GM18517 (cell line): ENCODE data around the gene PRMT3.
"Not testable (repeated sequence)": the region's sequence is repeated elsewhere in the genome, so short reads cannot be mapped to it uniquely, and the experiment has no call there.

Source experiments
- ATAC-seq: cut with Tn5 transposase; IDR thresholded peaks from one replicate; pipeline ENCODE4 v1.9.1; 2021; ENCODE audit warnings: mild to moderate bottlenecking, moderate library complexity; ENCODE audit not compliant: unreplicated experiment

PRMT3 gene

DNA sequence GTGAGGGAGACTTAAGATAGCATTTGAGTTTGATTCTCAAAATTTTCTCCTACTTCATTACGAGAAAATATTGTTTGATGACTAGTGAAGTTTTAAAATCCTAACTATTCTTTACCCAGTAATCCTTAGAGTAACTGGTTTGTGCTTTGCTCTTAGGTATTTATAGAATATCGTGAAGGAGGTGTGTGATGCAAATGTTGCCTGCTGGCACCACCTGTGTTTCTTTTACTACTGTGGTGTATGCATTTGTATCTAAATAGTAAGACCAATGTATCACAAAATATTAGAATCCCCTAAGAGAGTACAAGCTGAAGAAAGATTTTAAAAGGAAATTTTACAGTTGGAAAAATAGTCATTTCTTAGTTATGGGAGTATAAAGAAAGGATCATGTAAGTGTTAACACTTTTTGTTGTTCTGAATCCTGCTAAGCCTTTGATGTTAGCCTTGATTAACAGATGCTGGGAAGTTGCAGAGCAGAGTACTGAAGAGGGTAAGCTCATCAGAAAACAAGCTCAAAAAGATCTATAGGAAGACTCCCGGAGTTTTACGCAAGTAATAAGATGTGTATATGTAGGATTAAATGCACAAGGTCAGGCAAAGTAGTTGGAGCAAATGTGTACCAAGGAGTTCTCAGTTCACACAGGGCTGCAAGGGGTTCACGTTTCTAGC lies 109.7 kb downstream of the PRMT3 start:
- ATAC-seq, result no peak

DNA sequence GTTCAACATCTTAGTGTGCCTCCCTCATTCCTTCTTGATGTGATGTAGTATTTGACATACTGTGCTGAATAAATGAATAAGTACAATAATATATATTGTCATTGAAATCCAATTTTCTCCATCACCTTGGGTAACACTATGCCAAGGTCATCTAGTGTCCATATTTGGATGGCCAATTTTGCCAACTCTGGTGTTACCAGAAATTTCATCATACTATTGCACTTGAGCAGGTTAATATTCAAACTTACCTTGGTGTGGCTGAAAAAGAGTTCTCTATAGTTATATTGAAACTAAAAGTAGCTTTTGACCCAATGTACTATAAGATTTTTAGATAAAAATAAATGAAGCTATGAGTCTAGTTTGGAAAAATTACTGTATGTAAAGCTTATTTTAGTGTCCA lies 113.7 kb downstream of the PRMT3 start:
- ATAC-seq, result peak; percentile 86

DNA sequence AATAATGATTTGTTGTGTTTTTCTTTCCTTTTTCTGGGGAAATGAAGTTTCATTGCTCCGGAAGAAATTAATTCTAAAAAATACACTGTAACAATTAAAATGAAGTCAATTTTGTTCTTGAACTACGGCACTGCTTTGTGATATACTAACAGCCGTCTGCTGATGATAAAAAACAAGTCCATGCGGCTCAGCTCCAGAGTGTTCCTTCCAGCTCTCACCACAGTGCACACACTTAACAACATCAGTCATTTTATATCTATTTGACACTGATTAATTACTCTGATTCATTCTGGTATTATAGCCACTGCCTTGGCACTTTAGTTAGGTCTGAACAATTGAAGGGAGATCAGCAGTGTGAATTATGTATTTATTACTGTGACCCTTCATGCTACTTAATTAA lies 114.5 kb downstream of the PRMT3 start:
- ATAC-seq, result no peak

DNA sequence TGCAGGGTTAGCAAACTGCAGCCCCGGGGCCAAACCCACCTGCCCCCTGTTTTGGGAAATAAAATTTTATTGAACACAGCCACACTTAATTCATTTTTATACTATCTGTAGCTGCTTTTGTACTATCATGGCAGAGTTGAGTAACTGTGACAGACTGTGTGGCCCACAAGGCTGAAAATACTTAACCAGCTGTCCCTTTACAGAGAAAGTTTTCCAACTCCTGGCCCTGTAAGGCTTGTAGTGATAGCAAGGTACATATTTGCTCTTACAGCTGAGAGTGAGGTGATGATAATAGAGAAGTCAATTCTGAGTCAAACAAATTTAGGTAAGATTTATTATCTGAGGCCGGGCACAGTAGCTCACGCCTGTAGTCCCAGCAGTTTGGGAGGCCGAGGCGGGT lies 124.5 kb downstream of the PRMT3 start:
- no peak for ATAC-seq

DNA sequence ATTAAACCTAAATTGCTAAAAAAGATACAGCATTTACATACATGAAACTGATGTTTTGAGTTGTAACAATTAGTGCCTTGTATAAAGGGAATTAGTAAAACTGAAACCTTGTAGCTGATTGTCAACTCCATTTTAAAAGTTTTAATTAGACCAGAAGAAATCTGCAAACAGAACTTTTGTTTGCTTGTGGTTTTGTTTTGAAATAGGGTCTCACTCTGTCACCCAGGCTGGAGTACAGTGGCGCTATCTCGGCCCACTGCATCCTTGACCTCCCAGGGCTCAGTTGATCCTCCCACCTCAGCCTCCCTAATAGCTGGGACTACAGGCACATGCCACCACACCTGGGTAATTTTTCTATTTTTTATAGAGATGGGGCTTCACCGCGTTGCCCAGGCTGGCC lies 125.4 kb downstream of the PRMT3 start:
- no peak for ATAC-seq

DNA sequence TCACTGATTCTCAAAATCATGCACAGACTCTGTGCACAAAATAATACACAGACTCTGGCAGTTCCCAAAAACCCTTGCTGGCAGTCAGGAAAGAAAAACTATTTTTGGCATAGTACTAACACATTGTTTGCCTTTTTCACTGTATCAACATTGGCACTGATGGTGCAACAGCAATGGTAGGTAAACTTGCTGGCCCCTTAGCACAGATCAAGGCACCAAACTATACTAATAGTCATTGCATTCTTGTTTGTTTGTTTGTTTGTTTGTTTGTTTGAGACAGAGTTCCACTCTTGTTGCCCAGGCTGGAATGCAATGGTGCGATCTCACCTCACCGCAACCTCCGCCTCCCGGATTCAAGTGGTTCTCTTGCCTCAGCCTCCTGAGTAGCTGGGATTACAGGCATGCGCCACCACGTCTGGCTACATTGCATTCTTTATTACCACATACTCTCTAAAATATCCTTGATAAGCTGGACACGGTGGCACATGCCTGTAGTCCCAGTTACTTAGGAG lies 130.9 kb downstream of the PRMT3 start:
- no peak for ATAC-seq

DNA sequence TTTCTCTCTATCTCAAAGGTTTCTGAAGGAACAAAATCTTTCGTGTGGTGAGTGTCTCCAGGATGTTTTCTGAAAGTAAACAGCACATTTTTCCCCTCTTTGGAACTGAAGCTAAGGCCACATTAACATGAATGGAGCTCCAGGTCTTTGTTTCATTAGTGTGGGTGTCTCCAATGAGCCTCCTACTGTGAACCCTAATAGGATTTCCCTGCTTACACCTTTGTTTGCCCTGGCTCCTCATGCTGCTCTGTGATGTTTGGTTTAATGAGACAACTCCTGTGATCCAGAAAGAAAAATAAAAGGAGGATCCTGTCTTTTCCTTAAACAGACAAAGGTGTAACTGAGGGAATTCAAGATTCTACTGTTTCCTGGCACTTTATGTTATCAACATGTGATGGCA lies 135.0 kb downstream of the PRMT3 start:
- ATAC-seq, result no peak

DNA sequence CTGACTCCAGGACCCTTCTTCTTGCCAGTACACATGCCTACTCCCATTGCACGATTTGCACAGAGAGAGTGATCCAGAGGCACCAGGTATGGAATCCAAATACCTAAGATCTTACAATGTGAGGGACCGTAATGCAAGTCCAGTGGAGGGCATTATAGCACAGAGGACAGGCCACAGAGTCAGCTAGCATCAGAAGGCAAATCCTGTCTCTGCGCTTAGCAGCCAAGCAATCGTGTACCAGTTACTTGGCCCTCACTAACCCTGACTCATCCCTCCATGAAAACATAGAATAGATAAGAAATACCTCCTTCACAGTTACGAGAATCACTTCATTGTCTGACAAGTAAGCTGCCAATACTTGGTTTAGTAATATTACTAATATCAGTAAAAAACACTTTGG lies 142.2 kb downstream of the PRMT3 start:
- ATAC-seq, result no peak

DNA sequence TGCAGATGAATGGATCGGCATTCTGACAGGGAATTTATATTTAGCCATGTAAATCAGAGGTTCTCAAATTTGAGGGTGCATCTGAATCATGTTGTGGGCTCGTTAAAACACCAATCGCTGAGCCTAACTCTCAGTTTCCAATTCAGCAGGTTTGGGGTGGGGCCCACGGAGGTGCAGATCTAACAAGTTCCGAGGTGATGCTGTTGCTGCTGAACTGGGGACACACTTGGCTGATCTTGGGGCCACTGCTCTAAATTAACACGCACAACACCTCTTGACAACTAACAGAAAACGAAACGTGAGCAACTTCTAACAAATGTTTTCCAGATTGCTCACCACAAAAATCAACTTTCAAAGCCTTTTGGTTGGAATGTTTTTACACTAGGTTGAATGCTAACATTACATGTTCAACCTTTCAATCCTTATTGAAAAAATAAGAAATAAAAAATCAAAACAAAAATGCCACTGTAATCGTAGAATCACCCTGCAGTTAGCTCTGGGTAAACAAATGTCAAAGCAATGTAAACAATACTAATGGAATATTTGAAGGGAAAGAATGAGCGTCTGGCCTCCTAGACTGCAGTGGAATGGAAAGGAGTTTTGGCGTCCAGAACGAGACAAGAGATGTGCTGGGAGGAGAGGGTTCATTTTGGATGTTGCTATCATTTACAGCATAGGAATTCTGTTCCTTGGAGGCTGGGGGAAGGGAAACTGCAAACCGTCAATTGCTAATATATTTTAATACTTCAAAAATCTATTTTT lies 143.6 kb downstream of the PRMT3 start:
- ATAC-seq, result no peak

DNA sequence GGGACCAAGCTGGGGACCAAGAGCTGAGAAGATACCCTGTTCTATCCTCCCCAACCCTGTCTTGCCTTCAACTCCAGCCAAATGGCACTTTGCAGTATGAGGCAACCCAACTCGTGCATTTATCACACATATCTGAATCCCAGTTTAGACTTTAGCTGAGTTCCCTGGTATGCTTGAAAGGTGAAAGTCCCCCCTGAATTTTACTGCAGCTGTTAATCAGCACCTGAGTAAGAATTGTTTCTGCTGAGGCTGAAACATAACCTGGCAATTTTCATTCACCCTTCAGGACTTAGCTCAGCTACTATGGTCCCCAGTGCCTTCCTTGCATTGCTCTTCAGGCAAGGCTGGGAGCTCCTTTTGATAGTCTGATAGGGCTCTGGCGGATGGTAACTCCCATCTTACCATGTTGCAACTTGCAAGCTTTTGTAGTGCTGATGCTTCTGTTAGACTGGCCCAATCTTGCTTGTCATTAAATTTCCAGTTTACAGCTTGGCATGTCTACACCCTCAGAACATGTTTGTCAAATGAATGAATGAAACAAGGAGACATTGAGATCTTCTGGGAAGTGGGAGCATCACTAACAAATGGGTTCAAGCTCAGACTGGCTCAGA lies 147.9 kb downstream of the PRMT3 start:
- ATAC-seq, result no peak

DNA sequence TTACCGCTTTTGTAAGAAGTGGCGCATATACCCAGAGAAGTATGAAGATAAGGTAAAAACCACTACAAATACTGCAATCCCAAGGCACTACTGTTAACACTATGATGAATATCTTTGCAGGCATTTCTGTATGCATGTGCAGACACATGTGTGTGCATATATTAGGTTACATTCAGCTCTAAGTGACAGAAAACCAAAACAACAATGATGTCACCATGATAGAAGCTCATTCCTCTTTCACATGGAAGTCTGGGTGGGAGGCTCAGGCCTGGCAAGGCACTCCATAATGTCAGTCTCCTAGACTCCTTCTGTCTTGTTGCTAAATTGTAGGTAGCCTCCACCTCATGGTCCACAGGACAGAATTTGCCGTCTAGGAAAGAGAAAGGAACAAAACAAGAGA lies 148.8 kb downstream of the PRMT3 start:
- ATAC-seq, result no peak

DNA sequence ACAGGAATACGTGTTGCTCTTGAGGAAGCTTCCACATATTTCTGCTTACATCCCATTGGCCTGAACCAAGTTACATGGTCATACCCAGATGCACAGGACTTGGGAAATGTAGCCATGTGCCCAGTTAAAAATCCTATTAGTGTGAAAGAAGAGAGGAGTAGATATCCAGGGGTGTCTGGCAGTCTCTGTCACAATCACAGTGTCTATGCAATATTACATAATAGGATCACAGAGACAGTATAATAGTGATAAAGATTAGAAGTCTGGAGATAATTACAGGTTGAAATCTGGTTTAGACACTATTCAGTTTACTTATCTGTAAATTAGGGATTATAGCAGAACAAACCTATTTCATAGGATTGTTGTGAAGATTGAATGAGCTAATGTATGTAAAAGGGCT lies 149.3 kb downstream of the PRMT3 start:
- ATAC-seq, result no peak

DNA sequence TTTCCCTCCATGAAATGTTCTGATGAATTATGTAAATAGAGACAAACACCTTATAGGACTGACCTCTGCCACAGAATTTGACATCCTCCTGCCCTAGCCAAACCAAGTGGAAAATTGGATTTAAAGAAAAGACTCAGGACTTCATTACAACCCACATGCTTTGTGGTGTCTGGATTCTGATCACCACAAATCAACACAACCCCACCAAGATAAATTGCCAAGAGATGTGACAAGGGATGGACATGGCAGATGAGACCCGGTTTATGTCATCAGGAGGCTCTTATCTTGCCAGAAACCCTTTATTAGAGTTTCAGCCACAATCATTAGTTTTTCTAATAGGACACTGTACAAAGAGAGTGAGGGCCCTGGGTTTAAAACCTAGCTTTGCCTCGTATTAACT lies 154.0 kb downstream of the PRMT3 start:
- no peak for ATAC-seq

DNA sequence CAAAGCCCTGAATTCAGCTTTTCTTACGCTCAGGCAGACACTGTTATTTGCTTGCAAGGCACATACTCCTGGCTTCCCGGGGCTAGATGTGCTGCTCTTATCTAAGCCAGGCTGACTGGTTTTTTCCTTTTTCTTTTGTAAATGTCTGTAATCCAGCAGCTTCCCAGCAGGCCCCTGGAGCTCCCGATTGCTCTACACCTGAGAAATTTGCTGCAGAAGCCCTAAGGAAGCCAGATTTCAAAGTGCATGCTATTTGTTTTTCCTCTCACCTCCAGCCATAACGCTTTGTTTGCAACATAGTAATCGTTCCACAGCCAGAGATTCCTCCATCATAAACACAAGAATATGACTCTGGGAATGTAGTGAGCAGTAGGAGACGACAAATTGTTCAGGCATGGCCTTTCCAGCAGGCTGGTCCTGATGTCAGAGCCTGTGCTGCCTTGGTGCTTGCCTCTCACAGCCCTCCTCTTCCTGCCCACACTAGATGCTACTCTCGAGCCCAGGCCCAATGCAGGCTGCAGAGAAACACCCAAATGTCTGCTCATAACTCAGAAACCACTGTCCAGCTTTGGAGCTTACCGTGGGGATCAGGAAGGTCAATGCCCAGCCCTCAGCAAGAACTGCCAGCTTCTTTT lies 157.2 kb downstream of the PRMT3 start:
- no peak for ATAC-seq

DNA sequence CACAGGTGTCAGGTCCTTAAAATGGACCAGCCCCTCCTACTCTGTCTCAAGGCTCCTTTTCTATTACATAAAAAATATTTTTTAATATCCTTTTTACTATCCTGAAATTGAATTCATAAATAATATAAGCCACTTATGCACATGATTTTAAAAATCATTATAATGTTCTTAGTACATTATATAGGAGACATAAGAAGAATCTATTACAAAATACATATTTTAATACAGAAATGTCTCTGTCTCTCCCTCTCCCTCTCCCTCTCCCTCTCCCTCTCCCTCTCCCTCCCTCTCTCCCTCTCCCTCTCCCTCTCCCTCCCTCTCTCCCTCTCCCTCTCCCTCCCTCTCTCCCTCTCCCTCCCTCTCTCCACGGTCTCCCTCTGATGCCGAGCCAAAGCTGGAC lies 159.9 kb downstream of the PRMT3 start:
- ATAC-seq, result no peak

DNA sequence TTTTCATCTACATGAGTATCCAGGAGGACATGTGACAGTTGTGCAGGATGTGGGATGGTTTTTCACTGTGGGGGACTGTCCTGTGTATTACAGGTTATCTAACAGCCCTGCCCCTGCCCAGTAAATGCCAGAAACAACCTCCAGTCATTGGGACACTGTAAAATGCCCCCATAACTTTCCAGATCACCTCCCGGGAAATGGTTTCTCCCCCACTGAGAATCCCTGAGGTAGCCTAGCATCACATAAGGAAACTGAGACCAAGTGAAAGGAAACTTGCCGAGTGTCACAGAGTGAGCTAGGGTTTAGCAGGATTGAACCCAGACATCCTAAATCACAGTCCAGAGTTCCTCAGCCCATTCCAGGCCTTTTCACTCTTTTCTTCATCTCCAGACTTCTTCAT lies 163.6 kb downstream of the PRMT3 start:
- no peak for ATAC-seq

DNA sequence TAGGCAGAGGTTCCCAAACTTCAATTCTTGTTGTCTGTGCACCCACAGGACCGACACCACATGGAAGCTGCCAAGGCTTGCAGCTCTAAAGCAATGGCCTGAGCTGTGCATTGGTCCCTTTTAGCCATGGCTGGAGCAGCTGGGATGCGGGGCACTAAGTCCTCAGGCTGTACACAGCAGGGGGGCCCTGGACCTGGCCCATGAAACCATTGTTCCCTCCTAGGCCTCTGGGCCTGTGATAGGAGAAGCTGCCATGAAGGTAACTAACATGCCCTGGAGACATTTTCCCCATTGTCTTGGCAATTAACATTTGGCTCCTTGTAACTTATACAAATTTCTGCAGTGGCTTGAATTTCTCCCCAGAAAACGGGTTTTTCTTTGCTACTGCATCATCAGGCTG lies 168.3 kb downstream of the PRMT3 start:
- ATAC-seq, result no peak

DNA sequence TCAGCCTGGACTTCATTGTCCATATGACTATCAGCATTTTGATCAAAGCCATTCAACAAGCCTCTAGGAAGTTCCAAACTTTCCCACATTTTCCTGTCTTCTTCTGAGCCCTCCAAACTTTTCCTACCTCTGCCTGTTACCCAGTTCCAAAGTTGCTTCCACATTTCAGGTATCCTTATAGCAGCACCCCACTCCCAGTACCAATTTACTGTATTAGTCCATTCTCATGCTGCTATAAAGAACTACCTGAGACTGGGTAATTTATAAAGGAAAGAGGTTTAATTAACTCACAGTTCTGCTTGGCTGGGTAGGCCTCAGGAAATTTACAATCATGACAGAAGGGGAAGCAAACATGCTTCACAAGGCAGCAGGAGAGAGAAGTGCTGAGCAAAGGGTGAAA lies 168.9 kb downstream of the PRMT3 start:
- not testable (repeated sequence) for ATAC-seq

DNA sequence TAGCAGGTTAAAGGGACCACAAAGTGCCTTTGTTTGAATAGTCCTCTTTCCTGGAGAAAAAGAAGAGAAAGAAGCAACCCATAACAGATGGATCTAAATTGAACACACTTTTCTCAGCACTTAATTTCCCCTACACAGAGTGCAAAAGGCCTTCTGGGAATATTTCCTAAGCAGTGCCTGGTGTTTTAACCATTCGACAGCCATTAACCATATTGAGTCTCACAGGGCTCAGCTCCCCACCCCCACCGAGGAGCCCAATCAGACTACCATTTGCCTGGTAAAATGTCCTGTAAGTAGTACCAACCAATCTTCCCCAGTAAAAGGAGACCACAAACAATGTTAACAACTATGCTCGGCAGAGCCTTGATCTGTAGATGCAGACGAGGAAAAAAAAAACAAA lies 171.2 kb downstream of the PRMT3 start:
- ATAC-seq, result no peak
